A673 (cell line): ENCODE results near the gene NFKBIA.

Experiments
- EZH2 ChIP-seq: fragments of 200-600 bp; sonication (generic); IDR thresholded peaks from 2 replicates; pipeline ENCODE4 v1.6.1; 2017; ENCODE audit warnings: borderline replicate concordance, low read depth, mild to moderate bottlenecking, mixed read lengths, antibody characterized with exemption, low read length; ENCODE audit not compliant: poor library complexity, severe bottlenecking
- TF ChIP-seq, protein P1 (sequence below): fragments of 300-800, 200-600 bp; sonication (generic); conservative IDR thresholded peaks from 2 replicates; pipeline ENCODE4 v1.5.1; 2017; ENCODE audit warnings: low read depth, mild to moderate bottlenecking, antibody characterized with exemption, low read length, moderate library complexity, mixed read lengths

DNA sequence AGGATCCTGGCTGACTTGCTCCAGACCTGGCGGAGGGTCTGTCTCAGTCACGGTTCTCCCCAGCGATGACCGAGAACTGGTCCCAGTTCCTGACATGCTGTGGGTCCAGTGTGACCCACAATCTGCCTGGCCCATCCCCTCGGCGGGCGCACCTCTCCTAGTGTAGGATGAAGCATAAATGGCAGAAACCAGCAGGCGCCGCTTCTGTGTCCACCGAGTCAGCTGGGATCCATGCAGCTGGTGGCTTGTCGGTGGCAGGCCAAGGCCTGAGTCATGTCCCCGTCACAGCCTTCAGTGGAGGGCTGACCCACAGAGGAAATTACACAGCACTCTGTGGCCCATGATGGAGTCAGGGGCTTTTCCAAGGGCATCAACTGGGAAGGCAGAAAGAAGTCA lies 38.5 kb downstream of the NFKBIA start:
- TF ChIP-seq, protein P1, sequence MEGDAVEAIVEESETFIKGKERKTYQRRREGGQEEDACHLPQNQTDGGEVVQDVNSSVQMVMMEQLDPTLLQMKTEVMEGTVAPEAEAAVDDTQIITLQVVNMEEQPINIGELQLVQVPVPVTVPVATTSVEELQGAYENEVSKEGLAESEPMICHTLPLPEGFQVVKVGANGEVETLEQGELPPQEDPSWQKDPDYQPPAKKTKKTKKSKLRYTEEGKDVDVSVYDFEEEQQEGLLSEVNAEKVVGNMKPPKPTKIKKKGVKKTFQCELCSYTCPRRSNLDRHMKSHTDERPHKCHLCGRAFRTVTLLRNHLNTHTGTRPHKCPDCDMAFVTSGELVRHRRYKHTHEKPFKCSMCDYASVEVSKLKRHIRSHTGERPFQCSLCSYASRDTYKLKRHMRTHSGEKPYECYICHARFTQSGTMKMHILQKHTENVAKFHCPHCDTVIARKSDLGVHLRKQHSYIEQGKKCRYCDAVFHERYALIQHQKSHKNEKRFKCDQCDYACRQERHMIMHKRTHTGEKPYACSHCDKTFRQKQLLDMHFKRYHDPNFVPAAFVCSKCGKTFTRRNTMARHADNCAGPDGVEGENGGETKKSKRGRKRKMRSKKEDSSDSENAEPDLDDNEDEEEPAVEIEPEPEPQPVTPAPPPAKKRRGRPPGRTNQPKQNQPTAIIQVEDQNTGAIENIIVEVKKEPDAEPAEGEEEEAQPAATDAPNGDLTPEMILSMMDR = no peak
- no peak for TF ChIP-seq EZH2
